OCI-LY7 (cell line): ENCODE data around the gene ARHGAP4. TPM values are rescaled to one million over a fixed set of nuclear protein-coding genes. Genes with fewer than 3 reads are reported as not detected.

Experiments used
- BruUV-seq: library from RNA; stranded (reverse); fragments of 400-500 nt; replicated peaks from 2 replicates; lab custom pipeline; 2021; lab: Mats Ljungman, UMichigan
- CTCF ChIA-PET: fragments of 300-600 bp; sonication (Branson Sonifier 250); formaldehyde crosslinking; loops from one replicate; lab custom pipeline; 2022; ENCODE audit warnings: antibody characterized with exemption; ENCODE audit not compliant: unreplicated experiment; lab: Charles Lee
- POLR2A ChIA-PET: fragments of 300-600 bp; sonication (Branson Sonifier 250); formaldehyde crosslinking; loops from one replicate; lab custom pipeline; 2022; ENCODE audit warnings: antibody characterized with exemption; lab: Charles Lee
- DNase-seq: peaks from one replicate; pipeline ENCODE4 v3.0.0-alpha.2; 2015; ENCODE audit warnings: low spot score
- H2AFZ ChIP-seq: fragments of 200-600 bp; sonication (generic), shearing (Covaris generic); 2 replicates; pipeline ENCODE4 v1.6.1; 2014; ENCODE audit warnings: mild to moderate bottlenecking, antibody characterized with exemption, low read length, moderate library complexity
- H3K27ac ChIP-seq: fragments of 200-600 bp; sonication (generic); 2 replicates; pipeline ENCODE4 v1.5.1; 2014; ENCODE audit warnings: mixed run types, low read depth, mild to moderate bottlenecking, moderate library complexity, low read length, inconsistent platforms; ENCODE audit not compliant: poor library complexity, severe bottlenecking
- H3K36me3 ChIP-seq: fragments of 200-600 bp; sonication (generic); 2 replicates; pipeline ENCODE4 v1.6.1; 2014; ENCODE audit warnings: mild to moderate bottlenecking, antibody characterized with exemption, low read length, moderate library complexity, mixed read lengths; ENCODE audit not compliant: insufficient read depth
- H3K4me1 ChIP-seq: fragments of 200-600 bp; sonication (generic); 2 replicates; pipeline ENCODE4 v1.5.1; 2014; ENCODE audit warnings: mild to moderate bottlenecking, low read length; ENCODE audit not compliant: insufficient read depth, poor library complexity, severe bottlenecking
- H3K4me2 ChIP-seq: fragments of 200-600 bp; sonication (generic); 2 replicates; pipeline ENCODE4 v1.6.1; 2014; ENCODE audit warnings: mild to moderate bottlenecking, low read length
- H3K4me3 ChIP-seq: fragments of 200-600 bp; sonication (generic); 2 replicates; pipeline ENCODE4 v1.5.1; 2014; ENCODE audit warnings: mild to moderate bottlenecking, low read depth, low read length; ENCODE audit not compliant: poor library complexity, severe bottlenecking
- H3K79me2 ChIP-seq: fragments of 200-600 bp; sonication (generic); 2 replicates; pipeline ENCODE4 v1.6.1; 2016; ENCODE audit warnings: low read depth, mild to moderate bottlenecking, low read length, moderate library complexity, mixed read lengths; ENCODE audit not compliant: insufficient read depth
- H3K9me2 ChIP-seq: fragments of 200-600 bp; sonication (generic); 2 replicates; pipeline ENCODE4 v1.6.1; 2016; ENCODE audit warnings: mild to moderate bottlenecking, low read length, mixed read lengths; ENCODE audit not compliant: insufficient read depth
- H3K9me3 ChIP-seq: fragments of 200-600 bp; sonication (generic); 2 replicates; pipeline ENCODE4 v1.6.1; 2014; ENCODE audit warnings: mild to moderate bottlenecking, mixed run types, low read length, mixed read lengths
- H4K20me1 ChIP-seq: fragments of 200-600 bp; sonication (generic); 2 replicates; pipeline ENCODE4 v1.6.1; 2014; ENCODE audit warnings: mild to moderate bottlenecking, antibody characterized with exemption, low read length, moderate library complexity, mixed read lengths; ENCODE audit not compliant: insufficient read depth
- CTCF ChIP-seq: fragments of 200-600 bp; sonication (generic); conservative IDR thresholded peaks from 2 replicates; pipeline ENCODE4 v1.5.1; 2014; ENCODE audit warnings: mild to moderate bottlenecking, antibody characterized with exemption, low read length, moderate library complexity, mixed read lengths
- EZH2phosphoT487 ChIP-seq: fragments of 200-600 bp; sonication (generic); IDR thresholded peaks from 2 replicates; pipeline ENCODE4 v1.6.1; 2018; ENCODE audit warnings: low read depth, borderline replicate concordance, mild to moderate bottlenecking, mixed run types, antibody characterized with exemption, low read length, moderate library complexity, mixed read lengths
- intact Hi-C: fragments of 100-400 bp; cut with micrococcal nuclease; formaldehyde crosslinking; loops from one replicate; pipeline ENCODE4 v1.10.0; 2022; ENCODE audit not compliant: unreplicated experiment
- total RNA-seq, 2 experiments: library from RNA; depleted of rRNA in 1 of 2; stranded (reverse); fragments of >200 nt in 1 of 2; shearing (Covaris generic) in 1 of 2; gene quantifications; 2 replicates each; pipeline ENCODE4 v1.2.3, GENCODE V29; 2014 to 2022

ARHGAP4 gene
- total RNA-seq, 2 experiments from 2014 or later, result 126 to 128 TPM

- TF ChIP-seq CTCF (no peak), EZH2phosphoT487 (no peak)
- ChIA-PET POLR2A (interaction anchor here (0.7 kb wide), 2 partner anchors 51 to 1296 kb away, joined by 3 read pairs; no protein-coding TSS in a partner anchor), CTCF (no interaction called here)
- no peak for DNase-seq
- Histone ChIP-seq H3K9me2 (no peaks in the 10 kb centered on the region), H3K4me1 (peaks cover 13% of the 10 kb centered on the region), H3K9me3 (no peaks in the 10 kb centered on the region), H4K20me1 (no peaks in the 10 kb centered on the region), H3K4me3 (no peak overlapping the region), H2AFZ (no peak overlapping the region), H3K36me3 (peaks cover 7% of the 10 kb centered on the region; the same call in 1 of the 2 replicates), H3K4me2 (no peak overlapping the region), H3K27ac (no peak overlapping the region), H3K79me2 (no peaks in the 10 kb centered on the region)
- no TSS peak for BruUV-seq
- intact Hi-C loops, result no loop called here
Observed at GRCh38 chrX:153941336-153942252, 15.5 kb upstream of the ARHGAP4 start.

- POLR2A ChIA-PET, result interaction anchor here (2.6 kb wide), 1 partner anchor 11 kb away, joined by 8 read pairs; no protein-coding TSS in a partner anchor
- no peak for DNase-seq
Observed at GRCh38 chrX:153939573-153939972, 13.5 kb upstream of the ARHGAP4 start.

More at GRCh38 chrX:153939573-153939972, 13.5 kb upstream of the ARHGAP4 start:
- BruUV-seq, result no TSS peak
- Histone ChIP-seq H3K9me3 (no peaks in the 10 kb centered on the region), H3K36me3 (no peaks in the 10 kb centered on the region), H3K79me2 (no peaks in the 10 kb centered on the region), H3K27ac (no peak overlapping the region), H2AFZ (no peak overlapping the region), H3K4me1 (peaks cover 16% of the 10 kb centered on the region), H3K9me2 (no peaks in the 10 kb centered on the region), H3K4me2 (no peak overlapping the region), H3K4me3 (no peak overlapping the region), H4K20me1 (no peaks in the 10 kb centered on the region)
- intact Hi-C loops, result no loop called here
- TF ChIP-seq EZH2phosphoT487, result no peak
- TF ChIP-seq CTCF, result no peak
- CTCF ChIA-PET, result no interaction called here
